DND-41 (cell line): ENCODE measurements around the gene POC1B.

ENCODE experiments used
- EZH2 ChIP-seq: IDR thresholded peaks from 3 replicates; pipeline ENCODE4 v1.6.1; 2012; ENCODE audit warnings: borderline replicate concordance, low read depth, mild to moderate bottlenecking, moderate library complexity, low read length, inconsistent platforms; ENCODE audit not compliant: severe bottlenecking
- TF ChIP-seq, protein P1 (sequence below): IDR thresholded peaks from 2 replicates; pipeline ENCODE4 v1.5.1; 2012; ENCODE audit warnings: borderline replicate concordance, low read length, moderate library complexity, mild to moderate bottlenecking; ENCODE audit not compliant: poor library complexity, severe bottlenecking; ENCODE audit errors: extremely low read depth

GRCh38 chr12:89376844-89377243, 149.0 kb downstream of the POC1B start:
- TF ChIP-seq, protein P1, sequence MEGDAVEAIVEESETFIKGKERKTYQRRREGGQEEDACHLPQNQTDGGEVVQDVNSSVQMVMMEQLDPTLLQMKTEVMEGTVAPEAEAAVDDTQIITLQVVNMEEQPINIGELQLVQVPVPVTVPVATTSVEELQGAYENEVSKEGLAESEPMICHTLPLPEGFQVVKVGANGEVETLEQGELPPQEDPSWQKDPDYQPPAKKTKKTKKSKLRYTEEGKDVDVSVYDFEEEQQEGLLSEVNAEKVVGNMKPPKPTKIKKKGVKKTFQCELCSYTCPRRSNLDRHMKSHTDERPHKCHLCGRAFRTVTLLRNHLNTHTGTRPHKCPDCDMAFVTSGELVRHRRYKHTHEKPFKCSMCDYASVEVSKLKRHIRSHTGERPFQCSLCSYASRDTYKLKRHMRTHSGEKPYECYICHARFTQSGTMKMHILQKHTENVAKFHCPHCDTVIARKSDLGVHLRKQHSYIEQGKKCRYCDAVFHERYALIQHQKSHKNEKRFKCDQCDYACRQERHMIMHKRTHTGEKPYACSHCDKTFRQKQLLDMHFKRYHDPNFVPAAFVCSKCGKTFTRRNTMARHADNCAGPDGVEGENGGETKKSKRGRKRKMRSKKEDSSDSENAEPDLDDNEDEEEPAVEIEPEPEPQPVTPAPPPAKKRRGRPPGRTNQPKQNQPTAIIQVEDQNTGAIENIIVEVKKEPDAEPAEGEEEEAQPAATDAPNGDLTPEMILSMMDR = no peak
- no peak for TF ChIP-seq EZH2
